ENCODE measurements around the gene SYTL1. TPM values are rescaled to one million over a fixed set of nuclear protein-coding genes. Genes with fewer than 3 reads are reported as not detected.

SYTL1 gene
- total RNA-seq, 4 donors from 2014 or later = 1.6 to 11.3 (median 4.8) TPM; not detected in 1

DNA sequence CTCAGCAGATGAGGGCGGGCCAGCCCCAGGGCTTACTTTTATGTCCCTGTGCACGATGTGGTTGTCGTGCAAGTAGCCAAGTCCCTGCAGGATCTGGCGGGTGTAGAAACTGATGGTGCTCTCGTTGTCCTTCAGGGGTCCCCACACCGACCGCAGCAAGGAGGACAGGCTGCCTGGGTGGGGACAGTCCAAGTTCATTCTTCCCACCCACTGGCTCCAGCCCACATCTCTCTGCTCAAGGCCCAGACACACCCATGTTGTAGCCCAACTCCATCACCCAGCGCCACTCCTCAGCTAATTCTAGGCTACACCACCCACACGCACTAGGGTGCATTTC is 18.0 kb downstream of the SYTL1 start:
- DNase-seq = no peak
- Histone ChIP-seq H3K9me3 (no peaks in the 10 kb centered on the region), H3K27me3 (no peaks in the 10 kb centered on the region), H3K36me3 (no peaks in the 10 kb centered on the region), H3K4me3 (no peak overlapping the region), H3K27ac (no peak overlapping the region), H3K4me1 (peaks cover 3 to 7% of the 10 kb centered on the region in 2 donors)
- TF ChIP-seq, protein P1, sequence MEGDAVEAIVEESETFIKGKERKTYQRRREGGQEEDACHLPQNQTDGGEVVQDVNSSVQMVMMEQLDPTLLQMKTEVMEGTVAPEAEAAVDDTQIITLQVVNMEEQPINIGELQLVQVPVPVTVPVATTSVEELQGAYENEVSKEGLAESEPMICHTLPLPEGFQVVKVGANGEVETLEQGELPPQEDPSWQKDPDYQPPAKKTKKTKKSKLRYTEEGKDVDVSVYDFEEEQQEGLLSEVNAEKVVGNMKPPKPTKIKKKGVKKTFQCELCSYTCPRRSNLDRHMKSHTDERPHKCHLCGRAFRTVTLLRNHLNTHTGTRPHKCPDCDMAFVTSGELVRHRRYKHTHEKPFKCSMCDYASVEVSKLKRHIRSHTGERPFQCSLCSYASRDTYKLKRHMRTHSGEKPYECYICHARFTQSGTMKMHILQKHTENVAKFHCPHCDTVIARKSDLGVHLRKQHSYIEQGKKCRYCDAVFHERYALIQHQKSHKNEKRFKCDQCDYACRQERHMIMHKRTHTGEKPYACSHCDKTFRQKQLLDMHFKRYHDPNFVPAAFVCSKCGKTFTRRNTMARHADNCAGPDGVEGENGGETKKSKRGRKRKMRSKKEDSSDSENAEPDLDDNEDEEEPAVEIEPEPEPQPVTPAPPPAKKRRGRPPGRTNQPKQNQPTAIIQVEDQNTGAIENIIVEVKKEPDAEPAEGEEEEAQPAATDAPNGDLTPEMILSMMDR (IDR thresholded peaks at IDR 0.05) = no peak
- TF ChIP-seq POLR2A (IDR thresholded peaks at IDR 0.05) = no peak
- intact Hi-C loops (cut with DNase I; ENCODE audit: low total_unique reads) = loop anchor here (5.0 kb wide), 1 partner anchor 33 kb away; the partner anchor contains the start of gene GPR3

DNA sequence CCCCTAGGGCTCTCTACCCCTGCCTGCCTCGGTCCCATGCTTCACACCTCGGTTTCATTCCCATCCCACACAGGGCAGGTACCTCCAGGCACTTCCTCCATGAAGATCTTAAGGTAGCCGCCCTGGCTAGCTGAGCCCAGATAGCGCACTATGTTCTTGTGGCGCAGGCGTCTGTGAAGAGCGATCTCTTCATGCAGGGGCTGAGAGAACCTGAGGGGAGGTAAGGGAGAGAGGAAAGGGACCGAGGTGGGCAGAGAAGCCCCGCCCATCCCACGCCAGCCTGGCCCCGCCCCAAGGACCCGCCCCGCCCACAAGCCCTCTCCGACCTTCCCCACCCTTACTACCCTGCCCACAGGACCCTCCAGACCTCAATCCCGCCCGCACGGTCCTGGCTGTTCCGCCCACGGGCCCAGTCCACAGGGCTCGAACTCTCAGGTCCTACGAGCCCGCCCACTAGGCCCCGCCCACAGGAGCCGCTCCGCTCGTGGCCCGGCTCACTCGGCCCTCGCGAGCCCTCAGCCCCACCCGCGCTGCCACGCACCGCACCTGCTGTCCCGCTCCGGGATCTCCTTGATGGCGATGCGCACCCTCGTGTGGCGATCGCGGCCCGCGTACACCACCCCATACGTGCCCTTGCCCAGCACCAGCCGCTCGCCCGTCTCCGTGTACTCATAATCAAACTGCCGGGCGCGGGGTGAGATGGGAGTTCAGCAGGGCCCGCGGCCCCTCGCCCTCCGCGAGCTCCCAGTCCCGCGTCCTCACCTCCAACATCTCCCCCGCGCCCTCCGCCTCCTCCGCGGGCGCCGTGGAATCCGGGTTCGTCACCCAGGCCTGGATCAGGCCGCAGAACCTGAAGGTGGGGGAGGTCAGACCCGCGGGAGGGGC is 18.6 kb downstream of the SYTL1 start:
- Histone ChIP-seq H3K36me3 (no peaks in the 10 kb centered on the region), H3K4me1 (peaks cover 6 to 12% of the 10 kb centered on the region in 2 donors), H3K27ac (no peak overlapping the region), H3K9me3 (no peaks in the 10 kb centered on the region), H3K27me3 (no peaks in the 10 kb centered on the region), H3K4me3 (no peak overlapping the region)
- intact Hi-C loops (cut with DNase I; ENCODE audit: low total_unique reads) = no loop called here
- no peak for DNase-seq
- no peak for TF ChIP-seq POLR2A (IDR thresholded peaks at IDR 0.05)
- TF ChIP-seq, protein P1 (IDR thresholded peaks at IDR 0.05) = no peak

DNA sequence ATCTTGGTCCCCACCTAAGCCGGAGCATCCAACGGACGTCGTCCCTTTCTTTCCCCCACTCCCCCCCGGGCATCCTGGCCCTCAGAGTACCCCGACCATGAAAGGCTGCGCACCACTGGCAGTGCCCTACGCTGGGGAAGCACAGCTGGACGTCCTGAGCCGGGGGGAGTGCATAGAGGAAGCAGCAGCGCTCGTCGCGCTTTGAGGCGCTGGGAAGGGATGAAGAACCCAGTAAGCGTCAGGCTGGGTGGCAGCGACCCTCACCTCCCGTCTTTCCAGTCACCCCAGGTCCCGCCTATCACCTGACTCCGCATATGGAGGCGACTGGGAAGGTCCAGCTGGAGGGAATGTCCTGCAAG is 19.2 kb downstream of the SYTL1 start:
- intact Hi-C loops (cut with DNase I; ENCODE audit: low total_unique reads) = no loop called here
- TF ChIP-seq, protein P1 (IDR thresholded peaks at IDR 0.05) = no peak
- peaks cover 6 to 12% of the 10 kb centered on the region in 2 donors for H3K4me1 ChIP-seq
- H3K4me3 ChIP-seq = no peak overlapping the region
- no peaks in the 10 kb centered on the region for H3K27me3 ChIP-seq
- H3K36me3 ChIP-seq = no peaks in the 10 kb centered on the region
- DNase-seq = no peak
- no peaks in the 10 kb centered on the region for H3K9me3 ChIP-seq
- no peak overlapping the region for H3K27ac ChIP-seq

DNA sequence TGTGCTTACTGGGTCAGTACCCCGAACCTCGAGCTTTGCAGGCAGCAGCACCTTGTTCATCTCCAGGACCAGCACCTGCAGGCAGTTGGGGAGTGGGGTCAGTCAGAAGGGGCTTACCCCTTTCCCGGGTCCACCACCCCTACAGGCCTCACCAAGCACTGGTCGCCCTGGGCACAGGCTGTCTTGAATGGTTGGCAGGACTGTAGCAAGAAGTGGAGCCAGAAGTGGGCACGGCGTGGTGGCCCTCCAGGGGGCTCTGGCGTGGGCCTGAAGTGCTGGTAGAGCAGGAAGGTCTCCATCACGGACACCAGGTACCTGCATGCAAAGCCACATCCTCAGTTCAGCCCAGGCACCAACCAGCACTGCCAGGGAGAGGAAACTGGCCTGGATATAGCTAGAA is 19.7 kb downstream of the SYTL1 start:
- no peaks in the 10 kb centered on the region for H3K9me3 ChIP-seq
- H3K36me3 ChIP-seq = no peaks in the 10 kb centered on the region
- no peak overlapping the region for H3K27ac ChIP-seq
- TF ChIP-seq, protein P1 (IDR thresholded peaks at IDR 0.05) = no peak
- TF ChIP-seq POLR2A (IDR thresholded peaks at IDR 0.05) = no peak
- no peak overlapping the region for H3K4me3 ChIP-seq
- intact Hi-C loops (cut with DNase I; ENCODE audit: low total_unique reads) = no loop called here
- H3K4me1 ChIP-seq = peaks cover 6 to 12% of the 10 kb centered on the region in 2 donors
- H3K27me3 ChIP-seq = no peaks in the 10 kb centered on the region
- DNase-seq = no peak

Data from uterus (tissue), 4 donors.